T-helper 1 cell (primary cell): ENCODE data around the gene SSU72.
"Not testable (repeated sequence)": the region's sequence is repeated elsewhere in the genome, so short reads cannot be mapped to it uniquely, and the experiment has no call there.

ENCODE experiments used
- DNase-seq, 5 donors: peaks; one replicate each; pipeline ENCODE4 v3.0.0-alpha.2; 2012 to 2020

Gene SSU72

GRCh38 chr1:1558591-1558990 is 16.1 kb downstream of the SSU72 start:
- DNase-seq = no peak

GRCh38 chr1:1557688-1558087 is 17.0 kb downstream of the SSU72 start:
- not testable (repeated sequence) for DNase-seq

- DNase-seq = not testable (repeated sequence)
Observed at GRCh38 chr1:1556961-1557360, 17.7 kb downstream of the SSU72 start.

- no peak for DNase-seq
Observed at GRCh38 chr1:1556505-1556904, 18.2 kb downstream of the SSU72 start.

- no peak for DNase-seq
Observed at GRCh38 chr1:1554926-1555915, 19.4 kb downstream of the SSU72 start.

GRCh38 chr1:1554550-1554925 is 20.1 kb downstream of the SSU72 start:
- DNase-seq = no peak

GRCh38 chr1:1553821-1554494 is 20.7 kb downstream of the SSU72 start:
- DNase-seq = no peak

- DNase-seq = no peak
Observed at GRCh38 chr1:1552263-1552639, 22.4 kb downstream of the SSU72 start.

GRCh38 chr1:1551524-1552262 is 23.0 kb downstream of the SSU72 start:
- no peak for DNase-seq

GRCh38 chr1:1550591-1551432 is 23.9 kb downstream of the SSU72 start:
- DNase-seq = no peak

- DNase-seq = no peak
Observed at GRCh38 chr1:1550087-1550486, 24.6 kb downstream of the SSU72 start.

GRCh38 chr1:1548591-1548990 is 26.1 kb downstream of the SSU72 start:
- no peak for DNase-seq

GRCh38 chr1:1547476-1547875 is 27.2 kb downstream of the SSU72 start:
- DNase-seq = no peak

- DNase-seq = no peak
Observed at GRCh38 chr1:1547011-1547410, 27.7 kb downstream of the SSU72 start.

GRCh38 chr1:1545946-1546737 is 28.5 kb downstream of the SSU72 start:
- DNase-seq = no peak

GRCh38 chr1:1544544-1544943 is 30.1 kb downstream of the SSU72 start:
- no peak for DNase-seq

GRCh38 chr1:1543706-1544099 is 31.0 kb downstream of the SSU72 start:
- DNase-seq = no peak

- DNase-seq = no peak
Observed at GRCh38 chr1:1542766-1543705, 31.6 kb downstream of the SSU72 start.

- no peak for DNase-seq
Observed at GRCh38 chr1:1541956-1542765, 32.5 kb downstream of the SSU72 start.
